HEK293 (cell line): ENCODE data around the gene MRPL55.

Source experiments
- BCL11A ChIP-seq: fragments of 450-650 bp; formaldehyde crosslinking; IDR thresholded peaks from 2 replicates; pipeline ENCODE4 v1.5.1; 2016; ENCODE audit warnings: low read depth, missing biosample characterization, missing genetic modification characterization
- BCL6B ChIP-seq: fragments of 450-650 bp; formaldehyde crosslinking; IDR thresholded peaks from 2 replicates; pipeline ENCODE4 v1.5.1; 2017; ENCODE audit warnings: missing biosample characterization, missing genetic modification characterization
- IKZF3 ChIP-seq: fragments of 450-650 bp; IDR thresholded peaks from 2 replicates; pipeline ENCODE4 v1.5.0; 2018; ENCODE audit warnings: missing biosample characterization, mild to moderate bottlenecking, missing genetic modification characterization, moderate library complexity
- PBX3 ChIP-seq: sonication (generic); formaldehyde crosslinking; IDR thresholded peaks from 2 replicates; pipeline ENCODE4 v1.8.1; 2022; ENCODE audit warnings: mild to moderate bottlenecking, moderate library complexity, missing genetic modification reagents
- PRDM10 ChIP-seq: fragments of 450-650 bp; formaldehyde crosslinking; IDR thresholded peaks from 2 replicates; pipeline ENCODE4 v1.5.1; 2016; ENCODE audit warnings: missing biosample characterization, missing genetic modification characterization
- REST ChIP-seq: fragments of 450-650 bp; formaldehyde crosslinking; IDR thresholded peaks from 2 replicates; pipeline ENCODE4 v1.5.1; 2016; ENCODE audit warnings: missing biosample characterization, missing genetic modification characterization
- SALL2 ChIP-seq: fragments of 450-650 bp; formaldehyde crosslinking; IDR thresholded peaks from 2 replicates; pipeline ENCODE4 v1.5.0; 2017; ENCODE audit warnings: missing biosample characterization, mild to moderate bottlenecking, missing genetic modification characterization, borderline replicate concordance
- WT1 ChIP-seq: fragments of 450-650 bp; formaldehyde crosslinking; IDR thresholded peaks from 2 replicates; pipeline ENCODE4 v1.5.1; 2016; ENCODE audit warnings: missing biosample characterization, missing genetic modification characterization
- ZBTB6 ChIP-seq: fragments of 450-650 bp; formaldehyde crosslinking; IDR thresholded peaks from 2 replicates; pipeline ENCODE4 v1.5.1; 2017; ENCODE audit warnings: missing biosample characterization, missing genetic modification characterization
- ZNF221 ChIP-seq: fragments of 450-650 bp; formaldehyde crosslinking; IDR thresholded peaks from 2 replicates; pipeline ENCODE4 v1.5.1; 2017; ENCODE audit warnings: missing biosample characterization, missing genetic modification characterization, borderline replicate concordance
- ZNF518A ChIP-seq: fragments of 450-650 bp; formaldehyde crosslinking; conservative IDR thresholded peaks from 2 replicates; pipeline ENCODE4 v1.5.1; 2016; ENCODE audit warnings: low read depth, missing biosample characterization, missing genetic modification characterization
- ZNF548 ChIP-seq: fragments of 450-650 bp; formaldehyde crosslinking; IDR thresholded peaks from 2 replicates; pipeline ENCODE4 v1.5.1; 2016; ENCODE audit warnings: missing biosample characterization, missing genetic modification characterization
- ZNF580 ChIP-seq: fragments of 450-650 bp; formaldehyde crosslinking; IDR thresholded peaks from 2 replicates; pipeline ENCODE4 v1.5.1; 2016; ENCODE audit warnings: missing biosample characterization, missing genetic modification characterization
- ZNF639 ChIP-seq: fragments of 450-650 bp; formaldehyde crosslinking; IDR thresholded peaks from 2 replicates; pipeline ENCODE4 v1.5.1; 2016; ENCODE audit warnings: missing biosample characterization, missing genetic modification characterization
- ZNF777 ChIP-seq: fragments of 450-650 bp; formaldehyde crosslinking; IDR thresholded peaks from 2 replicates; pipeline ENCODE4 v1.5.1; 2017; ENCODE audit warnings: missing biosample characterization, missing genetic modification characterization, borderline replicate concordance
- ZSCAN23 ChIP-seq: fragments of 450-650 bp; formaldehyde crosslinking; IDR thresholded peaks from 2 replicates; pipeline ENCODE4 v1.5.1; 2016; ENCODE audit warnings: missing biosample characterization, missing genetic modification characterization
- ZSCAN30 ChIP-seq: fragments of 450-650 bp; IDR thresholded peaks from 2 replicates; pipeline ENCODE4 v1.5.1; 2018; ENCODE audit warnings: missing biosample characterization, mild to moderate bottlenecking, missing genetic modification characterization, moderate library complexity

Gene MRPL55

GRCh38 chr1:228082214-228082917 is 26.7 kb downstream of the MRPL55 start, which contains the start of gene ARF1 (continued):
- TF ChIP-seq ZNF221 (tag by site-specific recombination), result no peak; the same call in none of the 2 replicates
- 0 out of 2 replicates have a peak, but pooled peaks have one; percentile 37 for TF ChIP-seq ZNF639 (tag by site-specific recombination)
- 0 out of 2 replicates have a peak, but pooled peaks have one; percentile 10 for TF ChIP-seq ZNF518A (tag by site-specific recombination)
- peak; percentile 86 for TF ChIP-seq PBX3 (CRISPR knock-in tag)
- TF ChIP-seq SALL2 (tag by site-specific recombination), result no peak
- no peak for TF ChIP-seq BCL11A (tag by site-specific recombination)
- peak; percentile 31; the same call in 1 of the 2 replicates for TF ChIP-seq ZNF548 (tag by site-specific recombination)
- peak; percentile 58; the same call in 1 of the 2 replicates for TF ChIP-seq ZSCAN23 (tag by site-specific recombination)
- peak; percentile 96 for TF ChIP-seq ZSCAN30
- TF ChIP-seq ZNF777 (tag by site-specific recombination), result no peak
- TF ChIP-seq REST (tag by site-specific recombination), result 0 out of 2 replicates have a peak, but pooled peaks have one; percentile 25
- TF ChIP-seq IKZF3, result no peak
- TF ChIP-seq BCL6B (tag by site-specific recombination), result no peak
- peak; percentile 87 for TF ChIP-seq ZNF580 (tag by site-specific recombination)
- TF ChIP-seq WT1 (tag by site-specific recombination), result peak; percentile 43; the same call in 1 of the 2 replicates
- 0 out of 2 replicates have a peak, but pooled peaks have one; percentile 20 for TF ChIP-seq ZBTB6 (tag by site-specific recombination)
- no peak for TF ChIP-seq PRDM10 (tag by site-specific recombination)
